G401 (cell line): ENCODE data around the gene DCBLD1. TPM values are rescaled to one million over a fixed set of nuclear protein-coding genes. Genes with fewer than 3 reads are reported as not detected.
A peak's percentile ranks its signal among the peaks of the same experiment; 100 is the strongest.
"Not testable (repeated sequence)": the region's sequence is repeated elsewhere in the genome, so short reads cannot be mapped to it uniquely, and the experiment has no call there.

ENCODE experiments used
- DNase-seq: peaks from one replicate; pipeline ENCODE4 v3.0.0-alpha.2; 2015; ENCODE audit warnings: low spot score
- in situ Hi-C: cut with HindIII; loops from 2 replicates; pipeline ENCODE4 v1.10.0; 2016; ENCODE audit warnings: low sequenced_read_pairs, mixed read lengths
- total RNA-seq: library from RNA; depleted of rRNA; stranded (reverse); fragments of >200 nt; shearing (Covaris generic); gene quantifications from 2 replicates; pipeline ENCODE4 v1.2.3, GENCODE V29; 2014

DCBLD1 gene
- total RNA-seq, 1 experiment from 2014 or later, result not detected

DNA sequence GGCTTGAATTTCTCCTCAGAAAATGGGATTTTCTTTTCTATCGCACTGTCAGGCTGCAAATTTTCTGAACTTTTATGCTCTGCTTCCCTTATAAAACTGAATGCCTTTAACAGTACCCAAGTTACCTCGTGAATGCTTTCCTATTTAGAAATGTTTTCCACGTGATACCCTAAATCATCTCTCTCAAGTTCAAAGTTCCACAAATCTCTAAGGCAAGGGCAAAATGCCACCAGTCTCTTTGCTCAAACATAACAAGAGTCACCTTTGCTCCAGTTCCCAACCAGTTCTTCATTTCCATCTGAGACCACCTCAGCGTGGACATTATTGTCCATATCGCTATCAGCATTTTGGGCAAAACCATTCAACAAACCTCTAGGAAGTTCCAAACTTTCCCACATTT is 35.5 kb downstream of the DCBLD1 start:
- in situ Hi-C loops, DNase-seq: not testable (repeated sequence)

DNA sequence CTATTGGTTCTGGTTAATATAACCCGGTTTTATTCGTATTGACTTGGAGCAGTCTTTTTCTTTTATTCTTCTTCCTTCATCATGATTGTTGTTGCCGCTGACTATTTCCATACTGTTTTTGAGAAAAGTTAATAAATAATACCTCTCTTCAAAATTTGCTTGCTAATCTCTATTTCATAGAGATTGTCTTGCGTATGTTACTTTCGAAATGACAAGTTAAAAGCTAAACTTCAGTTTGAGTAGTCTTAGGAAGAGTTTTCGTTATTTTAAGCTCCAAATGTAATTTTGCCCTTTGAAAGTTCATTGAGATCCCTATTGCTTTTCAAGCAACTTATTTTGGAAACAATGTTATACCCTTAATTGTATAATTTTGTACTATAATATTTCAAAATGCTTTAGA is 36.4 kb downstream of the DCBLD1 start:
- in situ Hi-C loops, result no loop called here
- DNase-seq, result no peak

- in situ Hi-C loops, result no loop called here
- DNase-seq, result no peak
Measured at GRCh38 chr6:117520603-117521395, 38.3 kb downstream of the DCBLD1 start.

- DNase-seq, result no peak
- in situ Hi-C loops, result no loop called here
Measured at GRCh38 chr6:117521791-117522502, 39.5 kb downstream of the DCBLD1 start.

GRCh38 chr6:117525607-117526006 is 43.1 kb downstream of the DCBLD1 start:
- in situ Hi-C loops, result no loop called here
- DNase-seq, result no peak

DNA sequence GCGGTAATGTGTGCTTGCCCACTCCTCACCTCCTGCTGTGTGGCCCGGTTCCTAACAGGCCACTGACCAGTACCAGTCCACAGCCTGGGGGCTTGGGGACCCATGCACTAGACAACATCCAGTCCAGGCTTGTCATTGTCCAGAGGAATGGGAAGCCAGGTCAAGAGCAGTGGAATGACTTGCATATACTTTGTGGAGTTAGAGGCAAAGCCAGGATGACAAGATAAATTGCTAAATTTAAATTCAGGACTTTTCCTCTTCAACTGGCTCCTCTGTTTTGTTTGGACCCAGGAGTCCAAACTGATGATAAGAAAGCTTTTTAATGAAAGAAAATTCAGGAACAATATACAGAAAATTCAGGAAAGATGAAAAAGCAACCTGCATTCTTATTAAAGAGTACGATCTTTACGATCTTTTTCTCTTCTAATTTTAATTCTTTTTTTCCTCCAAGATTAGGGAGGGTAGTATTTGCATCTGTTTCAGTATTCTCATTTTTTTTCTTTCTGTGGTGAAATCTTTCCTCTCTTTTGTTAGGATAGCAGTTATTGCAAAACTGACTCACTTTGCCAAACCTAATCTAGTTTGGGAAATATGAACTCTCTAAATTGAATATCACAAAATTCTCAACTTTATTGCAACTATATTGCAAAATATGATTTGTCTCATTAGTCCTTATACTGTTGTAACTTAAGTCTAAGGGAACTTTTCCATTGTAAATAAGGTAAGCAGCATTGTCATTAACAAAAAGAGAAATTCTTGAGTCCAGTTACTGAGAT is 48.2 kb downstream of the DCBLD1 start:
- in situ Hi-C loops, result no loop called here
- DNase-seq, result no peak

- in situ Hi-C loops, result no loop called here
Measured at GRCh38 chr6:117531346-117531745, 48.9 kb downstream of the DCBLD1 start.

DNA sequence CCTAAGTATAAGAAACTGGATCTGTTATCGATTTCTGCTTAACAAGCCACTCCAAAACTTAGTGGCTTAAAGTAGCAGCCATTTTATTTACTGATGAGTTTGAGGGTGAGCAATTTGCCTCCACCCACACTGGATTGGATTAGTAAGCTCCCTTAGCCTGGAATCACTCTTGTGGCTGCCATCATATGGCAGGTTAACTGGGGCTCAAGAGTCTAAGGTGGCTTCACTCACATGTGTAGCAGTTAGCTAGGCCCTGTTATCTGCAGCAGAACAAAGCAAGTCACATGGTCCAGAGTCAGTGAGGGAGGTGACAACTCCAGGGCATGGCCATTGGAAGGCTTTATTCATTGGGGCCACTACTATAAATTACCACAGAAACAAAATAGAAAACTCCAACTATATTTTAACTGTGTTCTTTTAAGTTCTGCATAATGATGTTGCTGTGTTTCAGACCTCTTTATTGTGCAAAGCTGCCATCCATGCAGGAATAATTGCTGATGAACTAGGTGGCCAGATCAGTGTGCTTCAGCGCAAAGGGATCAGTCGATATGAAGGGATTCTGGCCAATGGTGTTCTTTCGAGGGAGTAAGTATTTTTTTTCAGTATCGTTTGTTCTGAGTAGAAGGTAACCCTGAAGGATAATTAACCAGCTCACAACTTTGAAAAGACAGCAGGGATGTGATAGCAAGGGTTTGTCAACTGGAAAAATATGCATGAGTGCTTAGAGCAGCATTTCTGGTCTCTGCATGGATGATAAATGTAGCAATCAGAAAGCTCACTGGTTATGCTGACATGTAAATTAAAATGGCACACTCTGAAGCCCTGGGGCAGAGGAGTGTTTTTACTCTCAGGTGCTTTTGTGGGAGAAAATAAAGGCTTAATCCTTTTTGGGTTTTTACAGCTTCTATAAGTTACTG is 49.6 kb downstream of the DCBLD1 start:
- no peak for DNase-seq
- in situ Hi-C loops, result no loop called here

More at GRCh38 chr6:117531346-117531745, 48.9 kb downstream of the DCBLD1 start:
- no peak for DNase-seq

DNA sequence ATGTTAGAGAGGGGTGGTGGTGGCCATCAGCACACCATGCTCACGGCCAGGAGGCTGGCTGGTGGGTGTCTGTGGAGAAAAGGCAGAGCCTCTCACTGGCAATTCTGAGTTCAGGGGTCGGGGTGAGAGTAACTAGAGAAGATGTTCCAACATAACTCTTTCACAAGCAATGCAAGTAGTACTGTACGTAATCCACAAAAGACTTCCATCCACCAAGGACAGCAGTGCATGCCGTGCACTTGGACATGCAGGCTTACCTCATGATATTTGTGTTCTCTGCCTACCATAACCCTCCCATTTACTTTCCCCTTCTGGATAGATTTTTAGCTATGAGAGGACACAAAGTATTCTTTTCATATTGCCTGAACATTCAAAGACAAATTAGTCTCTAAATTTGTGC is 51.3 kb downstream of the DCBLD1 start:
- no peak for DNase-seq
- in situ Hi-C loops, result no loop called here

DNA sequence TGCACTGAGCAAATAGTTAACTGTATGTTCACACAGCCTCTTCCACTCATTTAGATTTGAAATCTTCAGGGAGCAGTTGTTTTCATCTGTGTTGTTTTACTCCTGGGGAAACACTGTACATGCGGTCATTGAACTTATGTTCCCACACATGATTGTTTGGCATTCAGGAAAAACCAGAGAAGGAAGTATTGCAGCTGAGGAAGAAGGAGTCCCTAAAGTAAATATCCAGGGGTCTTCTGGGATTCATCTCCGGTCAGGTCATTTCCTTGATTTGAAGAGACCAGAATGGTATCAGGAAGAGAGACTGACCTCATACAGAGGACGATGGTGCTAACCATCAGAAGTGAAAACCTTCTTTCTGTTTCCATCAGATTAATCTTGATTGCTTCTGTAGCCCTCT is 52.5 kb downstream of the DCBLD1 start:
- in situ Hi-C loops, result no loop called here
- DNase-seq, result no peak

DNA sequence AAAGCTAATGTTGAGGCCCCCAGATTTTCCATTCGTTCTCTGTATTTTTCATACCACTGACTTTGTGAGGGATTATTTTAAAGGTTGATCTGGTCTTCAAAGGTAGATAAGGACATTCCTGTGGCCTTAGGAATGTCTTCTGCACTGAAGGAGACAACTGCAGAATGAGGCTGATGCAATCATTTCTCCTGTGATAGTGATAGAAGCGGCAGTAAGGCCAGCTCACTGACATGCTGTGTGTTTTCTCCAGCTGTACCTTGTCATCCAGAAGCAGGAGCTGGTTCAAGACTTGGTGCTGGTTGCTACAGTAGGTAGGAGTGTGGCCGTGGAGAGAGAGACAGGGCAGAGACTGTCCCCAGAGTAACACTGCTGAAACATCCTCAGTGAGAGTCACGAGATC is 53.8 kb downstream of the DCBLD1 start:
- in situ Hi-C loops, result no loop called here
- no peak for DNase-seq

GRCh38 chr6:117538615-117539014 is 56.1 kb downstream of the DCBLD1 start:
- in situ Hi-C loops, result no loop called here
- DNase-seq, result no peak

GRCh38 chr6:117540670-117541069 is 58.2 kb downstream of the DCBLD1 start:
- in situ Hi-C loops, result no loop called here
- no peak for DNase-seq

DNA sequence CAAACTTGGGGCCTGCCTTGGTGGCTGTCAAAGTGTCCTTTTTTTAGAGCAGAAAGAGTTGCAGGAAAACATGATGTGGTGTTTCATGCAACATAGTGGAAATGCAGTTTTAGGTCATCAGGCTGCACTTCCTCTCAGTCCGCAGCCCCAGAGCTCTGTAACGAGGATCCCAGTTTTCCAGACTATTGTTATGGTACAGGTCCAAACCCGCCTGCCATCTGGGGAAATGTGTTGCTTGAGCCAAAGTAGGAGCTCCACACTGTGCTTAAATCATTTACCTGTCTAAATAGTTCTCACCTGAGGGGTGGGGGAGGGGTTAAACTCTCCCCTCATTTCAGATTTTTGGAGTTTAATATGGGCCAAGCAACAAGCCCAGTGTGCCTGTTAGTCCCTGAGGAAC is 60.0 kb downstream of the DCBLD1 start:
- in situ Hi-C loops, result no loop called here
- no peak for DNase-seq

DNA sequence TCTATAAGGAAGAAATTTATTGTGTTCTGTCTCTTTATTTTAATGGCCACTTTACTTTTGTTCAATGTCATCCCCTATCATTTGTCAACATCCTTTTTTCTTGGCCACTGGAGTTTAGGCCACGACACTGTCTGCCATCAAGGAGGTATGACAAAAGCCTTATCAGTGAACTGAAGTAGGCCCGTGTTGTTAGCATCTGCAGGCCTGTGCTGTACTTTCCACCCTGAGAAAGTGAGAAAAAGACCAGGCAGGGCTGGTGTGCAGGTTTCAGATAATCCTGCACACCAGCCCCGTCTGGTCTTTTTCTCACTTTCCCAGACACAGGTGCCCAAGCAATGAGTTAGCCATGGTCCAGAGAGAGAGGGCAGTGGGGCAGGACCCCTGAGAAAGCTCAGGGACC is 62.2 kb downstream of the DCBLD1 start:
- no peak for DNase-seq
- in situ Hi-C loops, result no loop called here

DNA sequence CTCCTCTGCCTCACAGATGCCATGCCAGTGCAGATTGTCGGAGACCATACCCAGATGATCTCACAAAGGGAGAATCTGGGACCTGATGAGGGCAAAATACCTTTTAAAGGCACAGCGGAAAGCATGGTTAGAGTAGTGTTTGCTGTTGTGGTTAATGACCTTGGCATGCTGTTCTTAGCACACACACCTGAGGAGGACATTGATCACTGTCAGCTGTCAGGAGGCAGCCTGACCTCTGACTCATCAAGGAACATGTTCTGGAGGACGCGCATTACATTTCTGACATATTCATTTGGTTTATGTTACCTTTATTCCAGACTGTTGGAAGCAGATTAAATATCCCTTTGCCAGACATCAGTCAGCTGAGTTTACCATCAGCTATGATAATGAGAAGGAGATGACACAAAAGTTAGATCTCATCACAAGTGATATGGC is 62.7 kb downstream of the DCBLD1 start:
- no peak for DNase-seq
- in situ Hi-C loops, result no loop called here

DNA sequence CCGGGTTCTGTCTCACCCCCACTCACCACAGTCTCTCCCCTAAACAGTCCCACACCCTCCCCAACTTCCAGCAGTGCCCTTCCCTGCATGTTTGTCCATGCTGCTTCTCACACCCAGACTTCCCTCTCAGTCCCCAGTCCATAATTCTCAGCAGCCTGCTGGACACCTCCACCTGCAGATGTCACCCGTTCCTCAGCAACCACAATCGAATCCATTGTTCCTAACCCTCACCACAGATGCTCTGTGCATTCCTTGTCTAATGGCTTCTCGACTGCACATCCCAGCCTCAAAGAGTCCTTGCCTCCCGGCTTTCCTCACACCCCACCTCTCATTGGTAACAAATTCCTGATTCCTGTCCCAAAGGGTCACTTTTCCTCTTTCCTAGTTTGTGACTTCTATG is 64.2 kb downstream of the DCBLD1 start:
- no peak for DNase-seq
- in situ Hi-C loops, result no loop called here

- peak; percentile 87 for DNase-seq
- in situ Hi-C loops, result no loop called here
Measured at GRCh38 chr6:117547688-117548621, 65.5 kb downstream of the DCBLD1 start.
